GM04503 (cell line): ENCODE data around the gene B4GALT5.
"Not testable (repeated sequence)": the region's sequence is repeated elsewhere in the genome, so short reads cannot be mapped to it uniquely, and the experiment has no call there.

Experiments used
- DNase-seq: peaks from one replicate; pipeline ENCODE4 v3.0.0-alpha.2; 2012; ENCODE audit warnings: low read depth

Gene B4GALT5

GRCh38 chr20:49680484-49680883 lies 33.2 kb downstream of the B4GALT5 start:
- no peak for DNase-seq

DNA sequence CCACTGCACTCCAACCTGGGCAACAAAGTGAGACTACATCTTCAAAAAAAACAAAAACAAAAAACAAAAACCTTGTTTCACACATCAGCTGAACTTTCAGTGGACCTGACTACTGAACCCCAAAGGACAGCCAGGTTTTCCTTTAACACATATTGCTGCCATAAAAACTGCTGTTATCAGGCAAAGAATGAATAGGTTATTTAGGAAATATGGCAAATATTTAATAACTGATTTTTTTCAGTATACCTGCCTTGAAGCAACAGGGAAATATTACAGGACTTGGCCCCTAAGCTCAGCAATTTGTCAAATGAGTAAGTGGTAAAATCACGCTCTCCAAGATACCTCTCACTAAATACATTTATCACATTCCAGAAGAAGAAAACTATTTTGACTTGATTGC lies 34.0 kb downstream of the B4GALT5 start:
- no peak for DNase-seq

DNA sequence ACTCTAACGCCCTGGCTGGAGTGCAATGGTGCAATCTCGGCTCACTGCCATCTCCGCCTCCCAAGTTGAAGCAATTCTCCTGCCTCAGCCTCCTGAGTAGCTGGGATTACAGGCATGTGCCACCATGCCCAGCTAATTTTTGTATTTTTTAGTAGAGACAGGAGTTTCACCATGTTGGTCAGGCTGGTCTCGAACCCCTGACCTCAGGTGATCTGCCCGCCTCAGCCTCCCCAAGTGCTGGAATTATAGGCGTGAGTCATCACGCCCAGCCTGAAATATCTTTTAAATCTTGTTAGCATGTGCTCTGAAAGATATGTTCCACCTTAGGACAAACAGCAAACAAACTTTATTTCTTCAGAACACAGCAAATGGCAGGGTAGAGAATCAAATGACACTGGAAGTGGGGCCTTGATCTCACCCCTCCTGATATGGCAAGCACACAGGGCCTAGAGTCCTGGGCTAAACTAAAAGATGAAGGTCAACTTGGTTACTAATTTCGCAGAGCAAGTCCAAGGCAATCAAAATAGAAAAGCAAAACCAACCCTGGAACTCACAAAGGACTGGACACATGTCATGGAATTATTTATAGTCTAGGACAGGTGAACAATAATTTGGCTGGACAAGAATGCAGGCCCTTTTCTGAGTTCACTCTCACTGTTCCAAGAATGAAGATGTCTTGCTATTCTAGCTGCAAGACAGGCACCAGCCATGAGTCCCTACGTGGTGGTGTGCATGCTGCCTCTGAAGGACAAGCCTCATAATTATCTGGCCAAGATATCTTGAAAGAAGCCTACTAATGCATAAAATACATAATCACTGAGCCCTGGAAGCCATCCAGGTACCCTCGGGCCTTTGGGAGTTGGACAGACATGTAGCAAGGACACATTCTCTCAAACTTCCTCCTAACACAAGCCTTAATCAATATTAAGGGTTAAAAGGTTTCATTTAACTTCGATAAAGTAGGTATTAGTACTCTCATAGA lies 35.6 kb downstream of the B4GALT5 start:
- DNase-seq: no peak

- DNase-seq: no peak
Observed at GRCh38 chr20:49676581-49677291, 36.9 kb downstream of the B4GALT5 start.

DNA sequence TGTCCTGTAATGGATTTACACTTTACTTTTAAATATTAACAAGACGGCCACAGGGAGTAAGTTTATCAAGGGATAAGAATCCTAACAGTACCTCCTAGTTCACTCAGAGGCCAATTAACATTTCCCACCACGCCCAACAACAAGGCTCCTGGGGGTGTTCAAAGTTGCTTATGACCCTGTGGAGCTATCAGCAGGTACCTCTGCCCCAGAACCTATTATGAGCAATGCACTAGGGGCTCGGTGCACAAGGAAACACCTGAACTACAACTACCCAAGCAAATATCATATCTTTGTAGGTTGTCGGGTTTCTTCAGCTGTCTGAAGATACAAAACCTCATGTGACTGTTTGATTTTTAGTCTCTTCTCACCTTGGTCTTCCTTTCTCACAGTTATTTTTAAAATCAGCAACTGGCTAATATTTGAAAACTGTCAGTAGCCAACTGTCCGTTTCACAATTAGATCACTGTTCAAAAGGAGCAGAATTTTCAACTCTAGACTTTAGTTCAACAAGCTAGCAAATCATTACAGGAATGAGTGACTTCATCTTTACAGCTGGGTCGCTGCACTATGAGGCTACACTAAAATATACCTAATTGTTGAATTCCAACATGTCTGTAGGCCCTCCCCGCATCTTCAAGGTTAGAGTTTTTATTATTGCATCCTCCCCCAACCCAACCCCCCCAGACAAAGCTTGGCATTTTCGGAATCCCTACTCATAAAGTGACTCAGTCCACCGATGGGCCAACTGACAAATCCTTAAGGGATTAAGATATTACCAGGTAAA lies 38.1 kb downstream of the B4GALT5 start:
- no peak for DNase-seq

- peak; percentile 44 for DNase-seq
Observed at GRCh38 chr20:49674383-49675352, 39.0 kb downstream of the B4GALT5 start.

DNA sequence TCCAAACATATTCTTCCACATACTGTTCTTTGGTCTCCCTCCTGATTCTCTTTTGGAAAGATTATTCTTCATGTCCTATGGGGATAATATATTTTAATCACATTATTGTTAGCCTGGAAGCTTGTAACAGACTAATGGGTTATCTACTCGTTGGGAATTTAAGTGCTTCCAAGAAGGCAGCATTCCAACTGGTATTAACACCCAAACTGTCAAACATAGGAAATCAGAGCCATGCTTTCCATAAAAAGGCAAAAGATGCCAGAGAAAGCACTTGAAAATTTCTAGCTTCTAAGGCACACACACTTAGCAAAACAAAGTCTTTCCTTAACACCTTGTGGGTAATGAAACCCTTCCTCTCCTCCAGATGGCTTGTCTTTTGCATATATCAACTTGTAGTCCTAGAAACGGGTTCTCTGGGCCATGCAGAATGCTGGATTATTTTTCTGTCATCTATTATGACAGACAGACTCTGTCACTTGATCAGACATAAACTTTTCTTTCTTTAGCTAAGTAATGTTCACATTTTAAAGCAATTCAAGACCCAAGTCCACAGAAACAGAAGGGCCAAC lies 41.5 kb downstream of the B4GALT5 start:
- no peak for DNase-seq

DNA sequence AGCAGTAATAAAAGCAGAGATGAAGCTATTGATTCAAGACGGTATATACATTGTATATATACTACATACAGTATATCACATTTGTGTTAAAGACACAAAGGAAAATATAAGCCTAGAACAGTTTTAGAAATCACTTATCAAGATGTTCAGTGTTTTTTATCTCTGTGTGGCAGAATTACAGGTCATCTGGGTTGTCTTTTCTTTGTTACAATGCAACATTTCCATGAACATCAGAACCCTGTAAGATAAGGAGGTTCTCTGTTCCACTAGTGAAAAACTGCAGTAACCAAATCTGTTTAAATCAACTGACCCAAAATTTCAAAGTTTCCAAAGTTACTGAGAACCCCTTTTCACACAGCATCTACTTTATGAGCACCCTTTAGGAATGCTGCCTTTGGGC lies 42.2 kb downstream of the B4GALT5 start:
- no peak for DNase-seq

DNA sequence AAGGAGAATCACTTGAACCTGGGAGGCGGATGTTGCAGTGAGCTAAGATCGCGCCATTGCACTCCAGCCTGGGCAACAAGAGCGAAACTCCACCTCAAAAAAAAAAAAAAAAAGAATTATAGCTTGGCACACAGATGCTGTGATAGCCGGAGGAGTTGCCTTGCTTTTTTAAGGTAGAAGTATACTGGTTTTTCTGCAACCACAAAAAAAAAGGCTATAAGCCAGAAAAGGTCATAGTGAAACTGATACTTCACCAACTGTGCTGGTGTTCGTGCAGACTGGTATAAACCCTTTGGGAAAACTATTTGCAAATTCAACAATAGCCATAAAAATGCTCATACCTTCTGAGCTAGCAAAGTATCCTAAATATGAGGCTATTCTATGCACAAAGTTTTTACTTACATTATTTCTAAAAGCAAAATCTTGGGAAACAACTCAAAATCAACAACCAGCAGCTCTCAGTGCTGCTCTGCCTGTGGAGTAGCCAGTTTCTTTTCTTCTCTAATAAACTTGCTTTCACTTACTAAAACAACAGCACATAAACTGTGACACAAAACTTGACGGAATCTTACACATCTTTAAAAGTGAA lies 44.0 kb downstream of the B4GALT5 start:
- no peak for DNase-seq

DNA sequence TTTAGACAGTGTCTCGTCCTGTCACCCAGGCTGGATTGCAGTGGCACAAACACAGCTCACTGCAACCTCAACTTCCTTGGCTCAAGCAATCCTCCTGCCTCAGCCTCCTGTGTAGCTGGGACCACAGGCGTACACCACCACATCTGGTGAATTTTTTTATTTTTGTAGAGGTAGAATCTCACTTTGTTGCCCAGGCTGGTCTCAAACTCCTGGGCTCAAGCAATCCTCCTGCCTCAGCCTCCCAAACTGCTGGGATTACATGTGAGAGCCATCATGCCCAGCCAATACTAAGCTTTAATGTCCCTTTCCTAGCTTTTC lies 44.8 kb downstream of the B4GALT5 start:
- DNase-seq: not testable (repeated sequence)

GRCh38 chr20:49668181-49668877 lies 45.3 kb downstream of the B4GALT5 start:
- no peak for DNase-seq

GRCh38 chr20:49666911-49667310 lies 46.8 kb downstream of the B4GALT5 start:
- no peak for DNase-seq

DNA sequence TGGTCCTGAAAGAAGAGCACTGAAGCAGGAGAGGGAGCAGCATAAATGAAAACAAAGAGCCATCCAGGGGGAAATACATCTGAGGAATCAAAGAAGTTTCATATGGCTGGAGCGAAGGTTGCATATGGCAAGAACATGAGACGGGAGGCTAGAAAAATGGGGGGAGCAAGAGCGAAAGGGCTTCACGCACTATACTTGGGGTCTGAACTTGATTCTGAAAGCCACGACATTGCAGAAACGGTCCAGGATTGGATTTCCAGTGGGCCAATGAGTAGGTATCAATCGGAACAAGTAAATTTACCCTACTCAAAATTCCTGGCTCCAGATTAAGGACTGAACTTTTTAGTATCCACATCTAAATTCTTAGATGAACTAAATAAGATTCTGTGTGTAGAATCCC lies 47.9 kb downstream of the B4GALT5 start:
- no peak for DNase-seq

GRCh38 chr20:49664612-49665313 lies 48.9 kb downstream of the B4GALT5 start:
- DNase-seq: no peak

DNA sequence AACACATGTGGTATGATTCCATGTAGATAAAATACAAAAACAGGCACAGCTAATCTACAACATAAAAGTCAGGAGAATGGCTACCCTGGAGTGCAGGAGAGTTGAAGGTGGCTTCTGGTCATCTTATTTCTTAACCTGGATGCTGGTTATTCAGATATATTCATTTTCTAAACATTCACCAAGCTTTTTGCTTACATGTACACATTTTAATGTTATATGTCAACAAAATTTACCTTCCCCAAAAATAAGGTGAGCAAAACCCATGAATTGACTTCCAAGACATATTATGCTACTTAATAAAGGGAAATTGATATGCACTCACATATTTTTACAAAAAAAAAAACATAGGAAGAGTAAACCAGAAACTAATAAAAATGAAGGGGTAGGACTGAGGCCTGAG lies 50.6 kb downstream of the B4GALT5 start:
- DNase-seq: no peak

DNA sequence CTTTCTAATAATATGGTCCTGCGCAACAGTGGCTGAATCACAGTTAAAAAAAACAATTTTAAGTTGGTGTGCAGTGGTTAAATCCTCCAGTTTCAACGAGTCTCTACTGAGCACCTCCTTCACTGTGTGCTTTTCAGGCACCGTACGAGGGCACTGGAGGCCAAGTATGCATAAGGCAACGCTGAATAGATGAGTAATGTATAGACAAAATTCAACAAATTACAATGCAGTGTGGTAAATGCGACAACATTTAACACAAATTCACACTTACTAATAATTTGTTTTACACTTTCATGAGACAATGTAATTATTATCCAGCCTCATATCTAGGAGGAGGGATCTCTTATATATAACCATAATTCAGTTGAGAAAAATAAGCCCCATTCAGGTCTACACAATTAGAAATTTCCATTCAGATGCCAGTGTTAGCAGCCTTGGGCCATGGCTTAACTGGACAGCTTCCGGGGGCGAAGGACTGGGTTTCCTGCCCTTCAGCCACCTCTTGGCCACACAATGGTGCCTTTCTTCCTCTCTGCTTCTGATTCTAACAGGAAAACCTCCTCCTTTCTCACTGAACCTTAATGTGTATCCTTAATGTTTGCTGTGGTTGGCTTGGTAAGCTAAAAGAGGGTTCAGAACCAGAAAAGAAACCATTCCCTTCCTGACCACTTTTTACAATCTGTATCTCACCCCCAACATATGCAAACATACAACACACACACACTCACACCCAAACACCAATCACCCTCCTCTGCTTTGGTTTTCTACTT lies 51.9 kb downstream of the B4GALT5 start:
- no peak for DNase-seq

- DNase-seq: no peak
Observed at GRCh38 chr20:49660912-49661311, 52.8 kb downstream of the B4GALT5 start.

DNA sequence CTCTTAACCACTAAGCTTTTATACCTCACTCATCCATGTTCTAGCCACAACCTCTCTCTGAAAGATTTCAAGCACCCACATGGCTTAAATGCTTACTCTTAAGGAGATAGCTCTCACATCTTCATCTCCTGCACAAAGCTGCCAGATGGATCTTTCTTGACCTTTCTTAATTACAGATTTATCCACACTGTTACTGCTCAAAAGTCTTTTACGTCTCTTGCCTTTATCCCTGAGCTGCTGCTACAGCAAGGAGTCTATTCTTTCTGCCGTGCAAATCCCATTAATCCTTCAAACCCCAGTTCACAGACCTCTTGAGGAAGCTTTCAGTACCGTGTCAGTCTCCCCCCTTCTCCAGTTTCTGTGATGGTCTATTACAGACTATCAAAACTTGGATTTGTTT lies 54.6 kb downstream of the B4GALT5 start:
- DNase-seq: no peak

GRCh38 chr20:49658508-49658907 lies 55.2 kb downstream of the B4GALT5 start:
- DNase-seq: no peak
